Gastrocnemius medialis (tissue), 4 donors: Measurements from ENCODE around the gene SEC23A. TPM values are rescaled to one million over a fixed set of nuclear protein-coding genes. Genes with fewer than 3 reads are reported as not detected.
"Not testable (repeated sequence)": the region's sequence is repeated elsewhere in the genome, so short reads cannot be mapped to it uniquely, and the experiment has no call there.

Experiments
- ATAC-seq, 2 donors: fragments of 150-250 bp; one replicate each; pipeline ENCODE4 v1.9.1; 2016
- DNase-seq, 2 donors: peaks; one replicate each; pipeline ENCODE4 v3.0.0-alpha.2; 2019
- H3K27ac ChIP-seq, 4 donors: fragments of 200-600 bp; sonication (generic); 1 replicate in 1 of 4; 2 replicates in 3 of 4; pipeline ENCODE4 v1.5.1; 2016 to 2018; ENCODE audit warnings: mild to moderate bottlenecking in 2 of 4, moderate library complexity in 1 of 4
- H3K27me3 ChIP-seq, 3 donors: fragments of 200-600 bp; sonication (generic) in 2 of 3; 1 replicate in 1 of 3; 2 replicates in 2 of 3; pipeline versions ENCODE4 v1.5.1 to v1.6.0; 2016 to 2019; ENCODE audit warnings: mild to moderate bottlenecking in 1 of 3, moderate library complexity in 1 of 3
- H3K36me3 ChIP-seq, 2 donors: fragments of 200-600 bp; sonication (generic) in 1 of 2; one replicate each; pipeline ENCODE4 v1.5.1; 2017 to 2018
- H3K4me1 ChIP-seq, 2 donors: fragments of 200-600 bp; sonication (generic) in 1 of 2; one replicate each; pipeline ENCODE4 v1.5.1; 2016 to 2017; ENCODE audit warnings: mild to moderate bottlenecking in 2 of 2
- H3K4me3 ChIP-seq, 4 donors: fragments of 200-600 bp; sonication (generic) in 3 of 4; 1 replicate in 1 of 4; 2 replicates in 3 of 4; pipeline ENCODE4 v1.5.1; 2016 to 2019; ENCODE audit warnings: mild to moderate bottlenecking in 2 of 4
- H3K9me3 ChIP-seq, 3 donors: fragments of 200-600 bp; sonication (generic) in 2 of 3; 1 replicate in 1 of 3; 2 replicates in 2 of 3; pipeline ENCODE4 v1.5.1; 2016 to 2019
- POLR2A ChIP-seq, 2 donors: fragments of 450-650 bp; IDR thresholded peaks; one replicate each; pipeline ENCODE4 v1.6.1; 2017; ENCODE audit warnings: antibody characterized with exemption in 2 of 2, mild to moderate bottlenecking in 2 of 2, moderate library complexity in 2 of 2
- in situ Hi-C, 4 donors: fragments of 200-750 bp; cut with MboI; loops; one replicate each; pipeline versions ENCODE4 v1.15.0 to v1.8.0; 2017; ENCODE audit warnings: low sequenced_read_pairs in 4 of 4
- intact Hi-C: fragments of 100-400 bp; cut with DNase I; formaldehyde crosslinking; loops from one replicate; pipeline ENCODE4 v1.15.1; 2023; ENCODE audit warnings: low total_unique reads
- total RNA-seq, 4 donors: library from RNA; depleted of rRNA; stranded (reverse); fragments of >200 nt; gene quantifications; one replicate each; pipeline versions ENCODE4 v1.1.0 to v1.2.3, GENCODE V29; 2016
- TF ChIP-seq, protein P1 (sequence below), 5 experiments: fragments of 450-650 bp in 3 of 5; fragments of 200-600 bp in 2 of 5; sonication (generic) in 2 of 5; IDR thresholded peaks in 4 of 5; conservative IDR thresholded peaks in 1 of 5; 1 replicate in 4 of 5; 2 replicates in 1 of 5; pipeline ENCODE4 v1.5.1; 2016 to 2019; ENCODE audit warnings: antibody characterized with exemption in 5 of 5, mild to moderate bottlenecking in 3 of 5, moderate library complexity in 3 of 5

Gene SEC23A
- total RNA-seq, 4 donors from 2014 or later: 79.9 to 183 (median 93.9) TPM

DNA sequence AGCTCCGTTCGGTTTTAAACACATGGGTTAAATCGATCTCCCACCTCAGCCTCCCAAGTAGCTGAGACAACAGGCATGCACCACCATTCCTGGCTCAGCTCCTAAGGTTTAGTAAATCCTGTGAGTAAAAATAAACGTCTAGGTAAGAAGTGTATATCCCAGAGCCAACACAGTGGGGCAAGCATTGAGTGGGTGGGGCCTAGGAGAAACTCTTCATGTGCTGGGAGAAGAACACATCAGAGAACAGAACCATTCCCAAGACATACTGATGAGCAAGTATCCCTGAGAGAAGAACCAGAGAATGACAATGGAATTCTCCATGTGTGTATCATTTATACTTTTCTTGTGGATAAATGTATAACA, 86.3 kb downstream of the SEC23A start:
- no peaks in the 10 kb centered on the region for H3K9me3 ChIP-seq
- ATAC-seq: no peak
- TF ChIP-seq POLR2A (IDR thresholded peaks at IDR 0.05): no peak
- TF ChIP-seq, protein P1, sequence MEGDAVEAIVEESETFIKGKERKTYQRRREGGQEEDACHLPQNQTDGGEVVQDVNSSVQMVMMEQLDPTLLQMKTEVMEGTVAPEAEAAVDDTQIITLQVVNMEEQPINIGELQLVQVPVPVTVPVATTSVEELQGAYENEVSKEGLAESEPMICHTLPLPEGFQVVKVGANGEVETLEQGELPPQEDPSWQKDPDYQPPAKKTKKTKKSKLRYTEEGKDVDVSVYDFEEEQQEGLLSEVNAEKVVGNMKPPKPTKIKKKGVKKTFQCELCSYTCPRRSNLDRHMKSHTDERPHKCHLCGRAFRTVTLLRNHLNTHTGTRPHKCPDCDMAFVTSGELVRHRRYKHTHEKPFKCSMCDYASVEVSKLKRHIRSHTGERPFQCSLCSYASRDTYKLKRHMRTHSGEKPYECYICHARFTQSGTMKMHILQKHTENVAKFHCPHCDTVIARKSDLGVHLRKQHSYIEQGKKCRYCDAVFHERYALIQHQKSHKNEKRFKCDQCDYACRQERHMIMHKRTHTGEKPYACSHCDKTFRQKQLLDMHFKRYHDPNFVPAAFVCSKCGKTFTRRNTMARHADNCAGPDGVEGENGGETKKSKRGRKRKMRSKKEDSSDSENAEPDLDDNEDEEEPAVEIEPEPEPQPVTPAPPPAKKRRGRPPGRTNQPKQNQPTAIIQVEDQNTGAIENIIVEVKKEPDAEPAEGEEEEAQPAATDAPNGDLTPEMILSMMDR (IDR thresholded peaks at IDR 0.05 in 4 of 5, conservative IDR thresholded peaks at IDR 0.05 in 1 of 5): no peak
- in situ Hi-C loops: loop anchor here in 3 of 4 donors (10.0 to 25.0 kb wide), 2 partner anchors 279 to 292 kb away; no protein-coding TSS in a partner anchor
- no peaks in the 10 kb centered on the region for H3K36me3 ChIP-seq
- no peaks in the 10 kb centered on the region for H3K27me3 ChIP-seq
- DNase-seq: no peak
- intact Hi-C loops: loop anchor here (5.0 kb wide), 1 partner anchor 294 kb away; no protein-coding TSS in a partner anchor
- H3K4me1 ChIP-seq: no peaks in the 10 kb centered on the region
- no peak overlapping the region for H3K4me3 ChIP-seq
- no peak overlapping the region for H3K27ac ChIP-seq

DNA sequence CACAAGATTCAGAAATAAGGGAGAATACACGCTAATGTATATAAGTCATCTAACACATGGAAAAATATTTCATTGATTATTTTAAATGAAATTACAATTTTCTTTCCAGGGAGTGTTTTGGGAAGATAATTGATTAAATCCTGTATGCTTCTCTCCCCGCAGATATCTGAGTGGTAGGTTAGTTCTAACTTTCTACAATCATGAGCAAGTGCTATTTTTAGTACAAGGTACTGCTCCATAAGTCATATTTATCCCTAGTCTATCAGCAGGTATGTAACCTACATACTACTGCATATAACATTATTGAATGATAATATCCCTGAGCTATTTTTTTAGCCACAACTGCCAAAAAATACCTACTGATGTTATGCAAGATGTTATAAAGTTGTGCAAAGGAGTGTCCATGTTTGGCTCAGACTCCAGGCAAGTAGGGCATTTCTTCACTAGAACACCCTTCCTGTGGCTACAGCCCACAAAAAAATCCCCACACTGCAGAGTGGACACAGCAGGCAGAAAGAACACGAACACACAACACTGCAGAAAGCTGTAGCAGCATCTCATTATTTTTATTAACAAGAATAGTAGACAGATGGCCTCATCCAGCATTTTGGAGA, 87.0 kb downstream of the SEC23A start:
- intact Hi-C loops: loop anchor here (5.0 kb wide), 1 partner anchor 294 kb away; no protein-coding TSS in a partner anchor
- no peak for DNase-seq
- no peak overlapping the region for H3K27ac ChIP-seq
- no peaks in the 10 kb centered on the region for H3K9me3 ChIP-seq
- no peaks in the 10 kb centered on the region for H3K27me3 ChIP-seq
- H3K4me1 ChIP-seq: no peaks in the 10 kb centered on the region
- ATAC-seq: no peak
- no peak overlapping the region for H3K4me3 ChIP-seq
- in situ Hi-C loops: loop anchor here in 3 of 4 donors (10.0 to 25.0 kb wide), 2 partner anchors 279 to 291 kb away; no protein-coding TSS in a partner anchor
- TF ChIP-seq, protein P1 (IDR thresholded peaks at IDR 0.05 in 4 of 5, conservative IDR thresholded peaks at IDR 0.05 in 1 of 5): no peak
- H3K36me3 ChIP-seq: no peaks in the 10 kb centered on the region

DNA sequence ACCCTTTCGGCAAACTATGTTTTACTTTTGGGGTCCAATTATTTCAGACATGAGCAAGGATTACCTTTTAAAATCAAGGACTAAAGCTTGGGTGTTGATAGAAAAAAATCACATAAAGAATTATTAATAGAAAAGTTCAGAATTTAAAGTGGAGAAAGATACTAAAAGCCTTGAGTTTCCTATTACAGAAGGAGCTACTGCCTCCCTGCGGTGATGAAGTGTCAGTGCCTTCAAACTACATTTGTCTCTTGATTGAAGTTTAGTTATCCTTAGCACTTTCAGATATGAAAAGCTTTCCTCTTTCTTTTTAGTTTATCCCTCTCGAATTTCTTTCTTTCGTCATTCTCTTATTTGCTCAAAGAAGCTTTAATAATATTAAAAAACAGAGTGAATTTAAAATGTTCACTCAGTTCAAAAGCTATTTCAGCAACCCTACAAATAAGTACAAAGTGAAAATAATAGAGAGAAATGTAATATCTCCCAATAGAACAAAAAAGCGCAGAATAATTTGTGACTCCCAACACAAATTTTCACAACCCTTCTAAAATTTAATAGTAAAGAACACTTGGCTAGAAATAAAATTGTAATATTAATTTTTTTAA, 87.6 kb downstream of the SEC23A start:
- H3K36me3 ChIP-seq: no peaks in the 10 kb centered on the region
- DNase-seq (no peak), ATAC-seq (no peak)
- intact Hi-C loops: loop anchor here (5.0 kb wide), 1 partner anchor 293 kb away; no protein-coding TSS in a partner anchor
- in situ Hi-C loops: loop anchor here in 3 of 4 donors (10.0 to 25.0 kb wide), 2 partner anchors 278 to 291 kb away; no protein-coding TSS in a partner anchor
- H3K9me3 ChIP-seq: no peaks in the 10 kb centered on the region
- no peaks in the 10 kb centered on the region for H3K4me1 ChIP-seq
- H3K4me3 ChIP-seq: no peak overlapping the region
- H3K27ac ChIP-seq: no peak overlapping the region
- no peaks in the 10 kb centered on the region for H3K27me3 ChIP-seq
- no peak for TF ChIP-seq POLR2A (IDR thresholded peaks at IDR 0.05)
- TF ChIP-seq, protein P1 (IDR thresholded peaks at IDR 0.05 in 4 of 5, conservative IDR thresholded peaks at IDR 0.05 in 1 of 5): peak in 4 of 5 experiments; percentile 24 to 67 (median 48)

DNA sequence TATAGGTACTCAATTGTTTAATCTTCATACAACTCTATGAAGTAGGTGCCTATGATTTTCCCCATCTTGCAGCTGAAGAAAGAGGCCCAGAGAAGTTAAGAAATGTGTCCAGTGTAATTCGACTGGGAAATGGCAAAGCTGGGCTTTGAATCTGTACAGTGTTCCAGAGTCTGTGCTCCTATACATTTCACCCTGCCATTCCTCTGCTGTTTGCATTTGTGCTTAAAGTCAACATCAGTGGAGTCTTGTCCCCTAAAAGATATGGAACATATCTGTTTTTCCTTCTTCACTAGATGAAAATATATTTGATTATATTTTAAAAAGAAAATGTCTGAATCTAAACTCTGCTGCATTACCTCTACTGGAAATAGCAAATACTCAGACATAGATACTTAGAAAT, 88.6 kb downstream of the SEC23A start:
- TF ChIP-seq, protein P1 (IDR thresholded peaks at IDR 0.05 in 4 of 5, conservative IDR thresholded peaks at IDR 0.05 in 1 of 5): no peak
- no peak for TF ChIP-seq POLR2A (IDR thresholded peaks at IDR 0.05)
- no peak for ATAC-seq
- in situ Hi-C loops: loop anchor here in 3 of 4 donors (10.0 to 25.0 kb wide), 2 partner anchors 277 to 290 kb away; no protein-coding TSS in a partner anchor

DNA sequence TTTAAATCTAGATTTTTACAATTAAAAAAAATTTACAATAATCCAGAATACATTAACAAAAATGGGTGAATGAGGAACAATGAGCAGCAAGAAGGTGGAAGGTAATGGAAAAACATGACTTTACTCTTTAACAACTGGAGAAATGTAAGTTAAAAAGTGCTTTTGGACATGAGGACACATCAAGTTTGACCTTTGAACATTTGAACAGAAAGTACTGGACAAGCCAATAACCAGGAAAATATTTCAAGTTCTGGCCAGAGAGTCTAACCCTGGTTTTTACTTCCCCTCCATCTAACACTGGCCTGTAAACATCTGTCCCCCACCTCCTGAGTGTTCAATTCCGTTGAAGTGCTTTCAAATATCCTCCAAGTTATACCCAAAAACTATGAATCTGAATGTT, 94.1 kb downstream of the SEC23A start:
- ATAC-seq, H3K9me3 ChIP-seq, H3K4me1 ChIP-seq, DNase-seq, H3K27ac ChIP-seq, H3K4me3 ChIP-seq, intact Hi-C loops, H3K36me3 ChIP-seq, H3K27me3 ChIP-seq: not testable (repeated sequence)
- in situ Hi-C loops: loop anchor here in 1 of 4 donors (25.0 kb wide), 1 partner anchor 272 kb away; no protein-coding TSS in a partner anchor

More for the DNA sequence above, 88.6 kb downstream of the SEC23A start:
- DNase-seq: no peak
- Histone ChIP-seq H3K27me3 (no peaks in the 10 kb centered on the region), H3K4me1 (no peaks in the 10 kb centered on the region), H3K4me3 (no peak overlapping the region), H3K36me3 (no peaks in the 10 kb centered on the region), H3K27ac (no peak overlapping the region), H3K9me3 (no peaks in the 10 kb centered on the region)
- intact Hi-C loops: no loop called here
